T-cell (primary cell): ENCODE results near the gene DLX6. TPM values are rescaled to one million over a fixed set of nuclear protein-coding genes. Genes with fewer than 3 reads are reported as not detected.

ENCODE experiments used
- ATAC-seq, 4 experiments: fragments of 200-7000 bp in 3 of 4; fragments of 150-1000 bp in 1 of 4; cut with Tn5 transposase; replicated peaks in 1 of 4; 1 replicate in 3 of 4; 2 replicates in 1 of 4; pipeline ENCODE4 v1.10.0; 2021; ENCODE audit warnings: moderate library complexity in 3 of 4, mild to moderate bottlenecking in 2 of 4, moderate number of reproducible peaks in 1 of 4
- CTCF ChIA-PET, 2 donors: fragments of 300-600 bp; sonication (Branson Sonifier 250); formaldehyde crosslinking; loops; one replicate each; lab custom pipeline; 2022; ENCODE audit warnings: antibody characterized with exemption in 2 of 2; lab: Charles Lee
- POLR2A ChIA-PET, 2 donors: fragments of 300-600 bp; sonication (Branson Sonifier 250); formaldehyde crosslinking; loops; one replicate each; lab custom pipeline; 2022; ENCODE audit warnings: antibody characterized with exemption in 2 of 2; lab: Charles Lee
- DNase-seq, 35 experiments: peaks; one replicate each; pipeline versions ENCODE4 v3.0.0 to v3.0.0-alpha.2; 2013 to 2023
- H3K27ac ChIP-seq: one replicate; pipeline ENCODE4 v1.5.1; 2013; ENCODE audit warnings: low read length
- H3K27me3 ChIP-seq, 2 experiments: replicated peaks in 1 of 2; 1 replicate in 1 of 2; 2 replicates in 1 of 2; pipeline versions ENCODE4 v1.6.1 to v1.7.0; 2013; ENCODE audit warnings: low read length in 1 of 2, mixed read lengths in 1 of 2; ENCODE audit not compliant: control insufficient read depth in 2 of 2, insufficient read depth in 2 of 2; ENCODE audit errors: extremely low read depth in 1 of 2
- H3K36me3 ChIP-seq, 2 donors: 1 replicate in 1 of 2; 2 replicates in 1 of 2; pipeline versions ENCODE4 v1.6.1 to v1.7.0; 2013; ENCODE audit warnings: low read length in 1 of 2; ENCODE audit not compliant: control insufficient read depth in 2 of 2, insufficient read depth in 1 of 2; ENCODE audit errors: extremely low read depth in 1 of 2
- H3K4me1 ChIP-seq, 2 experiments: 1 replicate in 1 of 2; 2 replicates in 1 of 2; pipeline versions ENCODE4 v1.6.1 to v1.7.0; 2013; ENCODE audit warnings: low read length in 2 of 2, mixed read lengths in 1 of 2; ENCODE audit not compliant: insufficient read depth in 2 of 2, control insufficient read depth in 1 of 2; ENCODE audit errors: extremely low read depth in 1 of 2
- H3K4me3 ChIP-seq, 2 donors: 1 replicate in 1 of 2; 2 replicates in 1 of 2; pipeline versions ENCODE4 v1.5.1 to v1.7.0; 2013; ENCODE audit warnings: mild to moderate bottlenecking in 2 of 2, low read length in 1 of 2, moderate library complexity in 1 of 2; ENCODE audit not compliant: control insufficient read depth in 1 of 2; ENCODE audit errors: extremely low read depth in 1 of 2
- H3K9me3 ChIP-seq: 2 replicates; pipeline ENCODE4 v1.7.0; 2013
- H3K27ac Mint-ChIP-seq, 2 donors: one replicate each; pipeline ENCODE4 v1.8.0; 2020 to 2021; ENCODE audit warnings: mild to moderate bottlenecking in 2 of 2, mixed read lengths in 2 of 2
- H3K27me3 Mint-ChIP-seq, 2 donors: one replicate each; pipeline ENCODE4 v1.8.0; 2021 to 2022; ENCODE audit warnings: mixed read lengths in 2 of 2
- H3K36me3 Mint-ChIP-seq: one replicate; pipeline ENCODE4 v1.8.0; 2021; ENCODE audit warnings: mixed read lengths
- H3K4me1 Mint-ChIP-seq, 3 donors: one replicate each; pipeline ENCODE4 v1.8.0; 2020 to 2022; ENCODE audit warnings: mixed read lengths in 3 of 3, mild to moderate bottlenecking in 1 of 3
- H3K4me3 Mint-ChIP-seq, 3 donors: one replicate each; pipeline ENCODE4 v1.8.0; 2020 to 2022; ENCODE audit warnings: mild to moderate bottlenecking in 3 of 3, mixed read lengths in 3 of 3, moderate library complexity in 3 of 3
- H3K9me3 Mint-ChIP-seq, 3 donors: one replicate each; pipeline ENCODE4 v1.8.0; 2020 to 2022; ENCODE audit warnings: mixed read lengths in 3 of 3
- WGBS: methylation state at CpG from one replicate; pipeline ENCODE4 v1.1.5; 2013; ENCODE audit warnings: missing lambda C conversion rate; ENCODE audit not compliant: insufficient coverage; 5-methylcytosine and 5-hydroxymethylcytosine counted together
- total RNA-seq, 35 experiments: library from RNA in 6 of 35; stranded (reverse) in 6 of 35; fragments of 120-200 nt in 1 of 35; gene quantifications; one replicate each; pipeline versions ENCODE4 v1.2.1 to v1.2.4 and lab custom pipeline; 2013 to 2026

Gene DLX6
- total RNA-seq, 5 donors from 2014 or later (not counting 1 experiment from before 2014, with no cell fraction given), result not detected

DNA sequence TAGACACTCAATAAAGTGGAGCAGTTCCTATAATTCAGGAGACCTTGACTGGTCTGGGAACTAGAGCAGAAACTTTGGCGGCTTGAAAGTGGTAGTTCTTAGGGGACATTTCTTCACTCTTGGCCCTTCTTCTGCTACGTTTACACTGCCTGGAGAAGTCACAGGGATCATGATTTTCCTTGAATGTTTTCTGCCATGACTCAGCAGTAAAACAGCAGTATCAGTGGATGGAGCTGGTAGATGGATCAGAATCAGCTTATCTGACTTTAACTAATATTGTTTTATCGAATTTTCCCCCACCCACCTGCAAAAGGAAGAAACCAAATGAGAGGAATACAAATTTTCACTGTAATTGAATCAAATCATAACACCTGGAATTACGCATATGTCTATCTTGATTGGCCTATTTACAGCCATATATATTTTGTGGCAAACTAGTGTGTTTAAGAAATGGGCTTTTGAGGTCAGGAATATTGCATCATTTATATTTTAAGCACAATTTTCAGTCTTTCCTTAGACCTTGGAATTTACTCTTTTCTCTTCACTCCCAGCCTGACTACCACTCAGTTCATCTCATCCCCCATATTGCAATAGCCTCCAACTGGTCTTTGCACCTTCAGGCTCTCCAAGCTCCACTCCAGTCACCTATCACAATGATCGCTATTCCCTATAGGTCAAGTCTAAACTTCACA lies 34.2 kb downstream of the DLX6 start:
- Mint-ChIP-seq H3K27ac (no peak overlapping the region), H3K27me3 (peaks cover 45 to 49% of the 10 kb centered on the region in 2 donors), H3K36me3 (no peaks in the 10 kb centered on the region), H3K4me1 (no peaks in the 10 kb centered on the region), H3K4me3 (no peak overlapping the region), H3K9me3 (no peaks in the 10 kb centered on the region)
- peaks cover 0 to 3% of the 10 kb centered on the region in 2 experiments for H3K27me3 ChIP-seq
- no peaks in the 10 kb centered on the region for H3K36me3 ChIP-seq
- H3K27ac ChIP-seq, result no peak overlapping the region
- no peak overlapping the region for H3K4me3 ChIP-seq
- CTCF ChIA-PET, result interaction anchor here (0.5 to 0.9 kb wide), 2 partner anchors 108 to 846 kb away, joined by 3 to 6 read pairs; no protein-coding TSS in a partner anchor
- no peaks in the 10 kb centered on the region for H3K4me1 ChIP-seq
- no peak for ATAC-seq
- POLR2A ChIA-PET, result no interaction called here
- no peaks in the 10 kb centered on the region for H3K9me3 ChIP-seq
- DNase-seq, result no peak
- 95% methylated on average over 1 of the region's 5 CpGs for WGBS

DNA sequence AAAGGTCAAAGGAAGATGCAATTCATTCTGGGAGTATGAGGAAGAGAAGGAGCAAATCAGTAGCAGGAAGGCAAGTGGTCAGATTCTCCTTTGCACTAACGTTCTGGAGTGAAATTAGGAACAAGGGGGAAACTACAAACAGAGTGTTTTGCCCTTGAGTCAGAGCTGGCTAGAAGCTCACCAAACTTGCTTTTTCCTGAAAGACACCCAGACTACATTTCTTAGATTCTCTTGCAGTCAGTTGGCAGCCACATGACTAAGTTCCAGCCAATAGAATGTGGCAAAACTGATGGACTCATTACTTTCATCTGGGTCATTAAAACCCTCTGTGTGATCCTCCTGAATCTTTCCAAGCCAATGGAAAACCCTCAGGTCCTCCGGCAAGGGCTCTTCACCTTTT lies 37.9 kb downstream of the DLX6 start:
- H3K4me3 ChIP-seq, result no peak overlapping the region
- no peaks in the 10 kb centered on the region for H3K9me3 Mint-ChIP-seq
- DNase-seq (no peak), ATAC-seq (no peak)
- no peak overlapping the region for H3K27ac ChIP-seq
- WGBS, result 0% methylated on average over 1 of the region's 2 CpGs
- no peaks in the 10 kb centered on the region for H3K9me3 ChIP-seq
- H3K4me1 ChIP-seq, result no peaks in the 10 kb centered on the region
- H3K4me1 Mint-ChIP-seq, result no peaks in the 10 kb centered on the region
- CTCF ChIA-PET, result no interaction called here
- H3K36me3 ChIP-seq, result no peaks in the 10 kb centered on the region
- no peaks in the 10 kb centered on the region for H3K36me3 Mint-ChIP-seq
- H3K27me3 Mint-ChIP-seq, result peaks cover 44 to 61% of the 10 kb centered on the region in 2 donors
- POLR2A ChIA-PET, result no interaction called here
- no peak overlapping the region for H3K27ac Mint-ChIP-seq
- no peak overlapping the region for H3K4me3 Mint-ChIP-seq
- no peaks in the 10 kb centered on the region for H3K27me3 ChIP-seq

Other genes starting within 250 kb of the DLX6 start
- not detected for gene DLX5, start 19.3 kb downstream of the DLX6 start, total RNA-seq
- gene SDHAF3, start 112.1 kb downstream of the DLX6 start, total RNA-seq, result 10 to 100 TPM; 11.1 to 15.3 (median 12.0) TPM